Kidney epithelial cell (primary cell): ENCODE data around the gene SENP7. TPM values are rescaled to one million over a fixed set of nuclear protein-coding genes. Genes with fewer than 3 reads are reported as not detected.
"Not testable (repeated sequence)": the region's sequence is repeated elsewhere in the genome, so short reads cannot be mapped to it uniquely, and the experiment has no call there.

Experiments
- DNase-seq: peaks from one replicate; pipeline ENCODE4 v3.0.0-alpha.2; 2010; ENCODE audit warnings: low read depth
- H3K27me3 ChIP-seq: 2 replicates; pipeline ENCODE4 v1.6.0; 2011; ENCODE audit warnings: low read length; ENCODE audit not compliant: control insufficient read depth, insufficient read depth
- H3K36me3 ChIP-seq: 2 replicates; pipeline ENCODE4 v1.5.1; 2011; ENCODE audit warnings: low read length; ENCODE audit not compliant: control insufficient read depth, insufficient read depth
- H3K4me3 ChIP-seq: 2 replicates; pipeline ENCODE4 v1.5.1; 2011; ENCODE audit warnings: low read depth, mild to moderate bottlenecking, control low read depth, low read length
- CTCF ChIP-seq: IDR thresholded peaks from 2 replicates; pipeline ENCODE4 v1.5.1; 2011; ENCODE audit warnings: mild to moderate bottlenecking, moderate library complexity, low read length, control low read depth, inconsistent platforms; ENCODE audit not compliant: insufficient read depth, poor library complexity, severe bottlenecking
- total RNA-seq: library from RNA; depleted of rRNA; stranded (reverse); fragments of >200 nt; gene quantifications from 2 replicates; pipeline ENCODE4 v1.2.3, GENCODE V29; 2015

Gene SENP7
- total RNA-seq, 1 donor from 2014 or later, result 15.6 TPM

- no peak overlapping the region for H3K4me3 ChIP-seq
- no peaks in the 10 kb centered on the region for H3K36me3 ChIP-seq
- no peak for TF ChIP-seq CTCF
- no peak for DNase-seq
- H3K27me3 ChIP-seq, result no peaks in the 10 kb centered on the region
Measured at GRCh38 chr3:101549473-101549872, 36.5 kb upstream of the SENP7 start.

- H3K4me3 ChIP-seq, result no peak overlapping the region
- TF ChIP-seq CTCF, result no peak
- no peaks in the 10 kb centered on the region for H3K36me3 ChIP-seq
- no peak for DNase-seq
- H3K27me3 ChIP-seq, result no peaks in the 10 kb centered on the region
Measured at GRCh38 chr3:101548527-101549105, 35.6 kb upstream of the SENP7 start.

GRCh38 chr3:101544161-101544850 lies 31.3 kb upstream of the SENP7 start:
- DNase-seq, result no peak
- TF ChIP-seq CTCF, result peak; percentile 20
- H3K36me3 ChIP-seq, result no peaks in the 10 kb centered on the region
- H3K4me3 ChIP-seq, result no peak overlapping the region
- H3K27me3 ChIP-seq, result no peaks in the 10 kb centered on the region

GRCh38 chr3:101542957-101543356 lies 29.9 kb upstream of the SENP7 start:
- H3K27me3 ChIP-seq, result no peaks in the 10 kb centered on the region
- no peak overlapping the region for H3K4me3 ChIP-seq
- no peak for DNase-seq
- TF ChIP-seq CTCF, result no peak
- no peaks in the 10 kb centered on the region for H3K36me3 ChIP-seq

GRCh38 chr3:101536955-101537354 lies 23.9 kb upstream of the SENP7 start:
- not testable (repeated sequence) for H3K36me3 ChIP-seq, DNase-seq, H3K4me3 ChIP-seq, H3K27me3 ChIP-seq

GRCh38 chr3:101536266-101536665 lies 23.3 kb upstream of the SENP7 start:
- DNase-seq, result no peak
- no peak overlapping the region for H3K4me3 ChIP-seq

More at GRCh38 chr3:101536266-101536665, 23.3 kb upstream of the SENP7 start:
- no peaks in the 10 kb centered on the region for H3K36me3 ChIP-seq
- no peaks in the 10 kb centered on the region for H3K27me3 ChIP-seq
- TF ChIP-seq CTCF, result no peak
